Activated naive CD8-positive, alpha-beta T cell treated with anti-CD3 and anti-CD28 coated beads, Interleukin-2, amount 50 U/mL, for 16 hours (primary cell): ENCODE measurements around the gene TUBB8.
"Not testable (repeated sequence)": the region's sequence is repeated elsewhere in the genome, so short reads cannot be mapped to it uniquely, and the experiment has no call there.

Experiments
- DNase-seq: peaks from one replicate; pipeline ENCODE4 v3.0.0-alpha.2; 2020; ENCODE audit warnings: low read depth, low spot score

Gene TUBB8

GRCh38 chr10:48996-49395 is at the start of gene TUBB8:
Gene TUBB8, minus strand, starts transcription at chr10:49296. Its CDS starts 58 bp downstream, at chr10:49238.
- DNase-seq, result no peak

- no peak for DNase-seq
These were observed 47.4 kb upstream of the TUBB8 start for GRCh38 chr10:96466-96865.

- no peak for DNase-seq
These were observed 46.4 kb upstream of the TUBB8 start for GRCh38 chr10:95356-96115.

- DNase-seq, result no peak
These were observed 45.5 kb upstream of the TUBB8 start for GRCh38 chr10:94613-95012.

- no peak for DNase-seq
These were observed 43.8 kb upstream of the TUBB8 start for GRCh38 chr10:92846-93245.

- DNase-seq, result no peak
These were observed 43.1 kb upstream of the TUBB8 start for GRCh38 chr10:92153-92552.

- no peak for DNase-seq
These were observed 42.2 kb upstream of the TUBB8 start for GRCh38 chr10:91313-91712.

GRCh38 chr10:90161-90560 is 41.1 kb upstream of the TUBB8 start:
- no peak for DNase-seq

GRCh38 chr10:89248-89647 is 40.2 kb upstream of the TUBB8 start:
- no peak for DNase-seq

GRCh38 chr10:88253-88652 is 39.2 kb upstream of the TUBB8 start:
- DNase-seq, result no peak

GRCh38 chr10:87177-88080 is 38.3 kb upstream of the TUBB8 start:
- DNase-seq, result no peak

- no peak for DNase-seq
These were observed 36.9 kb upstream of the TUBB8 start for GRCh38 chr10:86031-86430.

- DNase-seq, result no peak
These were observed 35.9 kb upstream of the TUBB8 start for GRCh38 chr10:85044-85443.

- DNase-seq, result no peak
These were observed 34.9 kb upstream of the TUBB8 start for GRCh38 chr10:83930-84530.

- DNase-seq, result no peak
These were observed 31.5 kb upstream of the TUBB8 start for GRCh38 chr10:80477-81105.

- DNase-seq, result no peak
These were observed 30.6 kb upstream of the TUBB8 start for GRCh38 chr10:79532-80215.

- DNase-seq, result no peak
These were observed 29.5 kb upstream of the TUBB8 start for GRCh38 chr10:78556-78955.

- not testable (repeated sequence) for DNase-seq
These were observed 25.1 kb upstream of the TUBB8 start for GRCh38 chr10:74266-74621.

- not testable (repeated sequence) for DNase-seq
These were observed 24.6 kb upstream of the TUBB8 start for GRCh38 chr10:73543-74265.

- not testable (repeated sequence) for DNase-seq
These were observed 19.1 kb upstream of the TUBB8 start for GRCh38 chr10:68156-68555.

- not testable (repeated sequence) for DNase-seq
These were observed 830 bp upstream of the TUBB8 start for GRCh38 chr10:49926-50325.
